SK-N-MC (cell line): ENCODE results near the gene CDH24.

Experiments used
- DNase-seq: peaks from one replicate; pipeline ENCODE4 v3.0.0-alpha.2; 2011; ENCODE audit warnings: low read depth, low spot score
- H3K27ac ChIP-seq: fragments of 200-600 bp; sonication (generic); 2 replicates; pipeline ENCODE4 v1.5.1; 2016; ENCODE audit warnings: mixed run types
- H3K36me3 ChIP-seq: fragments of 200-600 bp; sonication (generic); 2 replicates; pipeline ENCODE4 v1.6.1; 2017; ENCODE audit warnings: antibody characterized with exemption, low read length, mixed read lengths; ENCODE audit not compliant: insufficient read depth
- H3K4me3 ChIP-seq: fragments of 200-600 bp; sonication (generic); 2 replicates; pipeline ENCODE4 v1.5.1; 2016
- H3K9ac ChIP-seq: fragments of 200-600 bp; sonication (generic); 2 replicates; pipeline ENCODE4 v1.8.0; 2017; ENCODE audit warnings: mixed run types, mixed read lengths; ENCODE audit not compliant: insufficient read length
- H3K9me3 ChIP-seq: fragments of 200-600 bp; sonication (generic); 2 replicates; pipeline ENCODE4 v1.6.1; 2017; ENCODE audit warnings: low read depth, mild to moderate bottlenecking, antibody characterized with exemption, low read length, moderate library complexity, mixed read lengths
- EZH2 ChIP-seq: fragments of 200-600 bp; sonication (generic); IDR thresholded peaks from one replicate; pipeline ENCODE4 v1.6.1; 2017; ENCODE audit warnings: antibody characterized with exemption
- FOXP2 ChIP-seq: optimal IDR thresholded peaks from 2 replicates; pipeline ENCODE3; 2011; ENCODE audit warnings: mild to moderate bottlenecking, moderate library complexity; ENCODE audit not compliant: insufficient read depth; ENCODE audit errors: extremely low read length, control extremely low read depth
- POLR2AphosphoS5 ChIP-seq: IDR thresholded peaks from 2 replicates; pipeline ENCODE4 v1.6.1; 2012; ENCODE audit warnings: mild to moderate bottlenecking, low read depth, low read length, borderline replicate concordance

CDH24 gene

GRCh38 chr14:23000860-23001259 lies 56.5 kb downstream of the CDH24 start:
- Histone ChIP-seq H3K36me3 (no peaks in the 10 kb centered on the region), H3K4me3 (no peak overlapping the region), H3K9me3 (no peaks in the 10 kb centered on the region), H3K27ac (peak overlapping the region; percentile 50; the same call in 1 of the 2 replicates), H3K9ac (no peak overlapping the region)
- TF ChIP-seq POLR2AphosphoS5: no peak
- DNase-seq: no peak

GRCh38 chr14:22998329-22999012 lies 58.8 kb downstream of the CDH24 start:
- no peaks in the 10 kb centered on the region for H3K9me3 ChIP-seq
- TF ChIP-seq FOXP2 (no peak), POLR2AphosphoS5 (no peak), EZH2 (no peak)
- no peak for DNase-seq
- H3K36me3 ChIP-seq: no peaks in the 10 kb centered on the region
- no peak overlapping the region for H3K27ac ChIP-seq
- H3K9ac ChIP-seq: no peak overlapping the region
- no peak overlapping the region for H3K4me3 ChIP-seq

- Histone ChIP-seq H3K36me3 (no peaks in the 10 kb centered on the region), H3K9me3 (no peaks in the 10 kb centered on the region), H3K9ac (peak overlapping the region; percentile 32), H3K4me3 (no peak overlapping the region), H3K27ac (peak overlapping the region; percentile 38; the same call in 1 of the 2 replicates)
- DNase-seq: no peak
- TF ChIP-seq POLR2AphosphoS5 (no peak), EZH2 (no peak), FOXP2 (no peak)
These were observed 59.5 kb downstream of the CDH24 start for GRCh38 chr14:22997676-22998323.
